ENCODE data around the gene SLC17A9. TPM values are rescaled to one million over a fixed set of nuclear protein-coding genes. Genes with fewer than 3 reads are reported as not detected.

Gene SLC17A9, protein sequence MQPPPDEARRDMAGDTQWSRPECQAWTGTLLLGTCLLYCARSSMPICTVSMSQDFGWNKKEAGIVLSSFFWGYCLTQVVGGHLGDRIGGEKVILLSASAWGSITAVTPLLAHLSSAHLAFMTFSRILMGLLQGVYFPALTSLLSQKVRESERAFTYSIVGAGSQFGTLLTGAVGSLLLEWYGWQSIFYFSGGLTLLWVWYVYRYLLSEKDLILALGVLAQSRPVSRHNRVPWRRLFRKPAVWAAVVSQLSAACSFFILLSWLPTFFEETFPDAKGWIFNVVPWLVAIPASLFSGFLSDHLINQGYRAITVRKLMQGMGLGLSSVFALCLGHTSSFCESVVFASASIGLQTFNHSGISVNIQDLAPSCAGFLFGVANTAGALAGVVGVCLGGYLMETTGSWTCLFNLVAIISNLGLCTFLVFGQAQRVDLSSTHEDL
- 4.7 TPM for total RNA-seq

DNA sequence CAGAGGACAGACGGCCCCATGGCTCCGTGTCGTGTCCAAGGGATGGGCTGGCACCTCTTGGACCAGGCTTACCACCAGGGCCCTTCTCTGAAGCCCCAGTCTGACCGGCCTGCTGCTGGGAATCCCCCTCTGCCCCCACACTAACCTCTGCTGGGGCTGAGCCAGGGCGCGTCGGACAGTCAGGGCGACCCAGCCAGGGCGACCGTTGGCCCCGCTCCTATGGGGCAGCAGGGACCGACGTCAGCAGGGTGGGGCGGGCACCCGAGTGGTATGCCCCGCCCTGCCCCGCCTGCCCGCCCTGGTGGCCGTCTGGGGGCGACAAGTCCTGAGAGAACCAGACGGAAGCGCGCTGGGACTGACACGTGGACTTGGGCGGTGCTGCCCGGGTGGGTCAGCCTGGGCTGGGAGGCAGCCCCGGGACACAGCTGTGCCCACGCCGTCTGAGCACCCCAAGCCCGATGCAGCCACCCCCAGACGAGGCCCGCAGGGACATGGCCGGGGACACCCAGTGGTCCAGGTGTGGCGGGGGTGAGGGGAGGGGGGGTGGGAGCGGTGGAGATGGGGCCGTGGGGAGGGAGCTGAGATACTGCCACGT, at the start of gene SLC17A9:
Gene SLC17A9 (plus strand): TSS at position 337 of the 595 bp plus-strand sequence. CDS start 122 bp downstream, at position 459.
- no peak for DNase-seq

DNA sequence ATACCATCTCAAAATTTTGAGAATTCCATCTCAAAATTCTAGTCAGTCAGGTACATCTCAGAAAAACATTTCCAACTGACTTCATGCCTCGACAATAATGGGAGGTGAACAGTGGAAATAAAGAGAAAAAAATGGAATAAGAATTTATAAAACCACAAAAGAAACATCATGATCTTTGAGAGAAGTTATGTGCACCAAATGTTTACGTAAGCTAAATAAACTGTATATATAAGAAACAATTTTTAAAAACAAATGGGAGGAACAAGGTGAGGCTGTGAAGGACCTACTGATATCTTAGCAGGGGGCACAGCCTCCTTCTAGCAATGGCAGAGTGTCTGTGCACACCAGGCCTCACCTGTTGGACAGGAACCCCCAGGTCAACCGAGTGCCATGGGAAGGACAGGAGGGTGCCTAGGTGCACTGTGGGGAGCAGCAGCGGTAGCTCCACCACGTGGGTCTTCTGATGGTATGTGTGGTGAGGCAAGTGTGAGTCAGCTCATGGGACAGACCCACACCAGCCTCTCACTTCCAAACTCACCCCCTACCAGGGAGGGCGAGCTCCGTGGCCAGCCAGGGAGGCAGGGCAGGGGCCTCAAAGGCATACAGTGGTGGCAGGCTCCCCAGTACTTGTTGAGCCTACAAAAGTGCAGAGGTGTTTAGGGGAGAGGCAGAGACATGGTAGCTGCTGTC, 49.4 kb upstream of the SLC17A9 start:
- no peak for DNase-seq

DNA sequence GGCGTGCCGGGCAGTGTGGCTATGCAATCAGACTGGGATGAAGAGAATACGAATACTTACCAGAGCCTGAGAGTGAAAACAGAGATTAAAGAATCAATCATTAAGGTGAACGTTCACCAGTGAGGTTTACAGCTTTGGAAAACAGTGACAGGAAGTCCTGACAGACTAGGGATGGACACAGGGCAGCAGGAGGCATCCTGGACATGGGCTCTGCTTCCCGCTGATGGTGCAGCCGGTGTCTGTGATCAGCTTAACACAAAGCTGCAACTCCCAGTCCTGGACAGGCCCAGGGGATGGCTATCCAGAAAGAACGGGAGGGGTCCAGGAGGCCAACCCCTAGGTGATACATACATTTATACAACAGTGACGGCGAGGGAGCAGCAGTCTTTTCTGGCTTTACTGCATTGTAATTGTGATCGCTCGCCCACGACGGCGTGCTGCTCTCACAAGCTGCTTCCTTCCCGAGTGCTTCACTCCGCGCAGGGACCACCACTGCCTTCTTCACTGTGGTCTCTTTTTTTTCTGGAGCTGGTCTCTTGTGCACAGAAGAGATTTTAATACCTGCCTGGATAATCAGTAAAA, 46.9 kb upstream of the SLC17A9 start:
- no peak for DNase-seq

DNA sequence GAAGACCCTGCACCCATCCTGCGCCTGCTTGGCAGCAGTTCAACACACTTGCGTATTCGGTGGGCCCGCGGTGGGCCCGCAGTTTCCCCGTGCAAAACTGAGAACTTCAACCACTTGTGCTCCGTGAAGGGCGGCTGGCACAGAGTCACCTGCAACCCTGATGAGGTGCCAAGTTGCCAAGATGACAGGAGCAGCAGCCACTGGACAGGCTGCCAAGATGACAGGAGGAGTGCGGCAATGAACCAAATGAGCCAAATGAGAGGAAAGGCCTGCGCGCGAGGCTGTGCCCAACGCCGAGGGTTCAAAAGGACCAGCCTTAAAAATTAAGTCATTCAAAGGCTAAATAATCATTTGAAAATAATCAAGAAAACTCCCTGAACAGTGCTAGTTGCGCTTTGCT, 46.3 kb upstream of the SLC17A9 start:
- DNase-seq = no peak

DNA sequence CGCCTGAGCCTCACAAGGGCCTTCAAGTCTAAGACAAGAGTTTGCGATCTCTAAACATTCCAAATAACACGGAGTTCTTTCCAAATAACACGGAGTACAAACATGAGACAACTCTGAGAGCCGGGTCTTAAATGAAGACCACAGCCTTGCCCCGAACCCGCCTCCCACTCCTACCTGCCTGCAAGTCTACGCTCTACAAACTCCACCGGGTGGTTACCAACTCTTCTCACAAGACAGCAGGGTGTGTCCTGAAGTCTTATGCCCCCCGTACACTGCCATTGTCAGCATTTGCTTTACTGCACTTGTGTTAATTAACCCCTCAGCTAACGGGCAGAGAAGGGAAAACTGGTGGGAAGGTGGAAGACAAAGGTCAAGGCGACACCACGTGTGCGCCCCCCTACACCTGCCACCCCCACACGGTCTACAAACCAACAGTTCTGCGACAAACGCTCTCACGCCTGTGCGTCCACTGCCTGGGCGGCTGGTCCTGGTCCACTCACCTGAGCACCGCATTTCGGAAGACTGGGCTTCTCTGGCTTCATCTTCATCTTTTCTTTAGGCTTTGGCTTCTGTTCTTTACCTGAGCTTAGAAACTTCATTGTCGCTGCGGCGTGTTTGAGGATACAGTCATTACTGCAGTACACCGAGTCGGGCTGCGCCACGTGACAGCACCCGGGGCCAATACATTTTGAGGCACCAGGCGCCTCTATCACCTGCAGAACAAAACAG, 45.7 kb upstream of the SLC17A9 start:
- no peak for DNase-seq

DNA sequence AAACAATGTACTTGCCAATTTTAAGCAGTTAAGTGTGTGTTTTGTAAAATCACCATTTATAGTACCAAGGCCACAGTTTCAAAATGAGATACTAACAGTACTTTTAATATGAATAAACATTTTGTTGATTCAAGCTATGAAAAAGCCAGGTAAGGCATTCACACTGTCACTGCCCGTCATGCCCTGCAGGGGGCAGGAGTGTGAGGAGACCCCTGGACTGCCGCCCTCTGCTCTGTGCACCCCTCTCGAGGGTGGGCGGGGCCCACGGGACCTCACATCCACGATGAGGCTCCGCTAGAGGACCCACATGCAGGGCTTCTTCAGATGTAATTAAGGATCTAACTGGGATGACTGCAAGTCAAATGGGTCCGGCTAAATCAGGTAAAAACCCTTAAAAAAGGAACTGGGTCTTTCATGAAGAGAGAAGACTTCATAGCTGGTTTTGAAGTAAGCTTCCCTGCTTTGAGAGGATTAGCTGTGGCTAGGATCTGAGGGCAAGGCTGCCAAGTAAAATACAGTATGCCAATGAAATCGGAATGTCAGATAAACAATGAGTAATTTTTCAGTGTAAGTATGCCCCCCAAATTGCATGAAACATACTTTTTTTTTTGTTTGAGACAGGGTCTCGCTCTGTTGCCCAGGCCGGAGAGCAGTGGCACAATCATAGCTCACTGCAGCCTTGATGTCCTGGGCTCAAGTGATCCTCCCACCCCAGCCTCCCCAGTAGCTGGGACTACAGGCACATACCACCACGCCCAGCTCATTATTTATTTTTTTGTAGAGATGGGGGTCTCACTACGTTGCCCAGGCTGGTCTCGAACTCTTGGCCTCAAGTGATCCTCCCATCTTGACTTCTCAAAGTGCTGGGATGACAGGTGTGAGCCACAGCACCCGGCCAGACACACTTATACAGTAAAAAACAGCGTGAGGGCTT, 44.9 kb upstream of the SLC17A9 start:
- no peak for DNase-seq

DNA sequence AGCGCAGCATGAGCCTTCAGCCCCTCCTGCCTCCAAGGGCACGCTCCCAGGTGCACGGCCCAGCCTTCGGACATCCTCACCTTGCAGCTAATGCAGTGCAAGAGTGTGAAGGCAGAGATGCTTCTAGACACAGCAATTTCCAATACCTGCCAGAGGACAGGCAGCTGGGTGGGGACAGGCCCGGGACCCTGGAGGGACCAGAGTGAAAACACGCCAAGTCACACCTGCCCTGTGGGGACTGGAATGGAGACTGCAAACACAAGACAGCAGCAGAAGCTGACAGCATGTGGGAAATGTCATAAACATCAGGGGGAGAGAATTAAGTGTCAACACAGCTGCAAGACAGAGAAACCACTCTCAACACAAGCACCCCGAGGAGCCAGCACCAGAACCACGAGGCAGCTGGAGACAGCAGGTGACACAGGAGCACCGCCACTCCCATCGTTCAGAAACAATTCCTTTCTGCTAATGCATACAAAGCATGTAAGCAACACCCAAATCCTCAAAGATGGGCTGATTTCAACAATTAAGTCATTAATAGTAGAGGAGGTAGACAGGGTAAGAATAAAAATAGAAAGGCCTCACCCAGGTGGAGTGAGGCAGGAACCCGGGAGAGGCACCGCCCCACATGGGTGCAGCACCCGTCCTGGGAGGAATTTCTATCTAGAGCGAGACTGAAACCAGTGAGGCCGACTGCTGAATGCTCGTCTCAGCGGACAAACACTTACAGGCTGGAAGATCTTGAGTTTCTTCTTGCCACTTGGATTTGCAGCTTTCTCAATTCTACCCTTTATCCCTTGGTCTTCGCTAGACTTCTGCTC, 43.3 kb upstream of the SLC17A9 start:
- DNase-seq = no peak

DNA sequence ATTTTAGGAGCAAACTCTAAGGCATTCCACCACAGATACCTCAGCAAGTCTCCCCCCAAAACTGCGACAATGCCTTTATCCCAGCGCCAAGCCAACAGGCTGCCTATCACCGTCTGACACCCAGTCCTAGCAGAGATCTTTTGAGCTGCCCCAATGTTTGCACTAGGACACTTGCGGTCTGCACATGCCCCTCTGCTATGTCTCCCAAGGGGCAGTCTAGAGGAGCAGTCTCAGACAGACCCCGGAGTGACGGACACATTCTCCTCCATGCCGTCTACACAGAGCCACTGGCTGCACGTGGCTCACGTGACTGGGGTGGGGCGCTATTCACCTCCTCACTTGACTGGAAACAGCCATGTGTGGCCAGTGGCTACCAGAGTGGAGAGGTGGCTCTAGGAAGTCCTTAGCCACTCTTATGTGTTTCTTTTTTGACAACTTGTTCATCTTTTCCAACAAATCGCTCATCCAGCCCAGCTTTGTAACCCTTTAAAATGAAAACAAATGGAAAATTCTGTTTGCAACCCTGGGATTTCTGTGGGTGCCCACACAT, 42.2 kb upstream of the SLC17A9 start:
- no peak for DNase-seq

DNA sequence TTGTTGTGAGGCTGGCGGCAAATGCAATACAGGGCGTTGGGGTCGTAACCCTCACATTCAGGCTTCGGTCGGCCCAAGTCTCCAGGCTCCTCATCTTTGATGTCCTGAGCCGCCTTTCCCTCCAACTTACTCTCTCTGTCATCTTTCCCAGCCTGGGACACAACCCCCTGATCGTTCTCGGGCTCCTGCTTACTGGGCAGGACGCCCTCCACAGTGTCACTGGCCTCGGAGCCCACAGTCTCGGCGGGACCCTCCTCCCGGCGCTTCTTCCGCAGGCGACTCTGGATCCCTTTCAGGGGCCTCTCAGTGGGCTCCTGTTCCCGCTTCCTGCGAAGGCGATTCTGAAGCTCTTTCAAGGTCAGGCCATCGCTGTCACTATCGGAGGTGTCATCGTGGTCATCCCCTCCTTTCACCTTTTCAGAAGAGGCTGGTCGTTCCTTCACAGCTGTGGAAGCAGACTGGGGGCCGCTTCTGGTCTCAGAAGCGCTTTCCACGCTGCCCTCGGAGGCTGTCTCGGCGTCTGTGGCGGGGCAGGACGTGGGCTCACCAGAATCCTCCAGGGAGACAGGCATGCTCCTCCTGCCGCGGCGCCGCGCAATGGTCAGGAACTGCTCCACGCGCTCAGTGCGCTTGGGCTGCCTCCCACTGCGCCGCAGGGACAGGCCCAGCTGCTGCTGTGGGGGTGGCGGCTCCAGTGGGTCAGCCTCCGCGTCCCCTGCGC, 41.6 kb upstream of the SLC17A9 start:
- DNase-seq = no peak

DNA sequence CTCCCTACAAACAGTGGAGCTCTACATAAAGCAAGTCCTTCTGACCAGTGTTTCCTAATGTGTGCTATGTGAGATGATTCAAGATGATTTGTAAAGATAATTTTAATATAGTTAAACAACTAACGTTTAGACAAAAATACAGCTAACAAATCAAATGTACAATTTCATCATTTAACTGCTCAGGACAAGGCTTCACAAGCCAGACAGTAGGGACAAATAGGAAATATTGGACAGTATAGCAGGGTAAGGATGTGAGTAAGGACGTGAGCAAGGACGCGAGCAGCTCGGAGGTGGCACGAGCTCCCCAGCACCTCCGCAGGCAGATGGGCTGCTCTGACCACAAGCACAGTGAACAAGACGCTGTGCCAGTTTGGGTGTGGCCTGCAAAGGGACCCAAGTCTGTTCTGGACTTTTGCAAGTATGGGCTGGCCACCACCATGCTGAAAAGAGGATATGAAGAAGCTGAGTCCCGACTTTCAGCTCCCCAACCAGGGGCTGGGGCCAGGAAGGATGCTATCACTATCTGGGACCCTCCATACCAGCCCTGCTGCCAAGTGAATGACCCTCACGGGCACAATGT, 40.7 kb upstream of the SLC17A9 start:
- DNase-seq = no peak

DNA sequence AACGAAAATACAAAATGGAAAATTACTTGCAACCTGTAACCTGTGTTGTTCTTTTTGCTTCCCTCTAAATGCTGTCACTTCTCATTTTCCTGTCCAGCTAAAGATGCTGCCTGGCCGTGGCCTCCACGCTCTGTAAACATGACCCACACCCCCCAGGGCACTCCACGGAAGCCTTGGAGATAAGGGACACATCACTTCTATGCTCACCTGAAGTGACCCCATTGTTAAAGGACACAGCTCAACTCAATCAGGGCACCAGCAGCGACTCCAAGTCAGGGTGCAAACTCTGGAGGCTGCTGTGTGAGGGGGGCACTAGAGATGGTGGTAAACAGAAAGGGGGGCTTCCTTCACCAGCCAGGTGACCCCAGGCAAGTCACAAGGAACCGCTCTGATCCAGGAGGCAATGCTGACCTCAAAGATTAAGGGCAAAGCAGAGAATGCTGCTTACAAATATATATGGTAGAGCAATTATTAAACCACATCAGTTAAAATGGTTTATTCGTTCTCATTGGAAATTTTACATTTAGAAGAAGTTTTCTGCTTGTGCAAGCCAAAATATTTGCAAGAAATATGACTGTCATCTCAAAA, 39.4 kb upstream of the SLC17A9 start:
- DNase-seq = no peak

DNA sequence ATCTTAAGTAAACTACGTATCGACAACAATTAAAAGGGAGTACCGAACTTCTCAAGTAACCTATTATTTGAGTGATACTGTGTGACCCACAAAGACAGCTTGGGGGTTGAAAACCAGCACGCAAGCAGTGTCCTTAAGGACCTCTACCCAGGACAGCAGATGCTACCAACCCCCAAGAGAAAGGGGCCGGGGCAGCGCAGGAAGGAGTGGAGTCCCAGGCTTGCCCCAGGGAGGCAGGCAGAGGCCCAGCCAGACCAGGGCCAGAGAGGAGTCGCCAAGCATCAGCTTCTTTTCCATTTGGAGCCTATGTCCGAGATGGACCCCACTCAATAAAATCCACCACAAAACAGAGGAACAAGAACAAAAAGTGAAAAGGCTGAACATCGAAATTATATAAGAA, 38.1 kb upstream of the SLC17A9 start:
- DNase-seq = no peak

DNA sequence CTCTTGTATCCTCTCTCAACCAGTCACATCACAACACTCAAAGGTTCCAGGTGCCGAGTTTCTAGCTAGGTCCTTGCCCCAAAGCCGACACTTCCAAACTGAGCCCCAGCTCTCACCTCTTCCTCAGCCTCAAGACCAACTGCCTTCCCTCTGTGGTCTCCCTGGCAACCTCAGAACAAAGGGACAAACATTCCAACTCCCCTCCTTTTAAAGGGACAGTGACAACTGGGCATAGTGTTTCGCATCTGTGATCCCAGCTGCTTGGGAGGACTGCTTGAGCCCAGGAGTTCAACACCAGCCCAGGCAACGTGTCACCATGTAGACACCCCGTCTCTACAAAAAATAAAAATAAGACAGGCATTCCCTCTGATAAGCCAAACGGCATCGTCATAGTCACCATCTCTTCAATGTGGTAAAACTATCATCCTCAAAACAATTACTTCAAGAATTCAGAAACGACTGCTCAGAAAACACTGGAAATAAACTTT, 37.5 kb upstream of the SLC17A9 start:
- peak; percentile 17 for DNase-seq

DNA sequence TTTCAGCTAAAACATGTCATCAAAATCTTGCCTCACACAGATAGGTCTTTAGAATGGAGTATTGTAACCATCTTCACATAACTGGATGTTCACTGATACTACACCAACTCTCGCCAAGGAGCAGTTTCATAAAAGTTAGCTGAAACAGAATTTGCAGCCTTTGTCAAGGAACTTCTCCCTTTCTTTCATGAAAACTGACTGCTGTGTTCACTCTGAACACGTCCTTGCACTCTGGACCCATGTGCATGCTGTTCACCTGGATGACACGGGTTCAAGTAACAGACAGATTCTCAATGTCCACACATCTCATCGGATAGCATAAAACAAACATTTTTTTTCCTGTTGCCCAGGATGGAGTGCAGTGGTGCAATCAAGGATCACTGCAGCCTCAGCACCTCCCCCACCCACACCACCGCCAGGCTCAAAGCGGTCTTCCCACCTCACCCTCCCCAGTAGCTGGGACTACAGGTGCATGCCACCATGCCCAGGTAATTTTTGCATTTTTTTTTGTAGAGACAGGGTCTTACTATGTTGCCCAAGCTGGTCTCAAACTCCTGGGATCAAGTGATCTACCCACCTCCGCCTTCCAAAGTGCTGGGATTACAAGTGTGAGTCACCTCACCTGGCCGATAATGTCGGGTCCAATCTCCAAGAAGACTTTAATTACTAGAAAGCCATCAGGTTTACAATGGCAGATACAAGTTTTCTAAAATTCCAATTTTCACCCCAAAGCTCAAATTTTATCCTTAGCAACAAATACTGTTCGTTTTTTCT, 35.6 kb upstream of the SLC17A9 start:
- no peak for DNase-seq

DNA sequence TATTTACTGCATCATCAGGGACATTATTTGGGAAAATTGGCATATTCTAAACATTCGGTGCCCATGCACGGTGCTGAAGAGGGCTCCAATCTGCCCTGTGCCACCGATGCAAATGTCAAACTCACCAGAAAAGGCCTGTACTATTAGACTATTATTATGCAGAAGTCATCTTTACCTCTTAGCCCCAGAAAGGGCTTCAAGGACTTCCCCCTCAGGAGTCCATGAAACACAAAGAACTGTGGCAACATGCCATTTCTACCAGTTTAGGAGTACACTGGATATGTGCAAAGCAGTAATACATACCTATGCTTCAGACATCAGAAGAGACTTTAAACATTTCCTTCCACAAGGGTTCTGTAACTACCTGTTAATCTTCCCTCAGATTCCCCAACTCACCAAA, 34.8 kb upstream of the SLC17A9 start:
- no peak for DNase-seq

DNA sequence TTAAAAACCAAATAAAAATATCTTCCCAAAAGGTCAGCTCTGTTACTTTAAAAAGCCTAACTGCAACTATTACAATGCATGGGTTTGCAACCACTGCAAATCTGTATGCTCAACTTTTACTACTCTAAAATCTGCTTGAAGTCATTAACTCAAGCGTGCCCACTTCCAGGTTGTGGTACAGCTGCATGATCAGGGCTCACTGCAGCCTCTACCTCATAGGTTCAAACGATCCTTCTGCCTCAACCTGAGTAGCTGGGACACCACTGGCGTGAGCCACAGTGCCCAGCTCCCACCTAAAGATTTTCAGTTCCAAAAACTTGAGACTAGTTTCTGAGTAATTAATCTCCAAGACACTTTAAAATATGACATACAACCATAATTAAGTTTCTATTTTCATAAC, 34.4 kb upstream of the SLC17A9 start:
- DNase-seq = no peak

DNA sequence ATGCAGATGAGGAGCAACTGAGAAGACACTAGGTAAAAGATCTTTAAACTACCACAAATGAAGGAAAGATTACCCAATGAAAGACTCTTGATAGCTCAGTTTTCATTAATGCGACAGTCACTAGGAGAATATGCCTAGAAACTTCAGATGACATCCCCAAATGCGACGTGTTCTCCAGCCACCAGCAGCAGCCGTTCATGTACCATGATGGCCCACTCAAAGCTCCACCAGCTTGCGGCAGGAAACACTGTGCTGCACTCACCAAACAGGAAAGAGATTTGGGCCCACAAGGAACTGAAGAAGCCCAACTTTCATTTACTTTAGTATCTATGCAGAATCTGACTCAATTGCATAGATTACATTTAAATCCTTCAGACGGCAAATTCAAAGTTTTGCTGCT, 33.7 kb upstream of the SLC17A9 start:
- DNase-seq = no peak

All from skin of body (tissue), 2 donors.